Measurements from ENCODE around the gene PID1.

PID1 gene

GRCh38 chr2:229230256-229230655, 40.8 kb downstream of the PID1 start:
- TF ChIP-seq, protein P1, sequence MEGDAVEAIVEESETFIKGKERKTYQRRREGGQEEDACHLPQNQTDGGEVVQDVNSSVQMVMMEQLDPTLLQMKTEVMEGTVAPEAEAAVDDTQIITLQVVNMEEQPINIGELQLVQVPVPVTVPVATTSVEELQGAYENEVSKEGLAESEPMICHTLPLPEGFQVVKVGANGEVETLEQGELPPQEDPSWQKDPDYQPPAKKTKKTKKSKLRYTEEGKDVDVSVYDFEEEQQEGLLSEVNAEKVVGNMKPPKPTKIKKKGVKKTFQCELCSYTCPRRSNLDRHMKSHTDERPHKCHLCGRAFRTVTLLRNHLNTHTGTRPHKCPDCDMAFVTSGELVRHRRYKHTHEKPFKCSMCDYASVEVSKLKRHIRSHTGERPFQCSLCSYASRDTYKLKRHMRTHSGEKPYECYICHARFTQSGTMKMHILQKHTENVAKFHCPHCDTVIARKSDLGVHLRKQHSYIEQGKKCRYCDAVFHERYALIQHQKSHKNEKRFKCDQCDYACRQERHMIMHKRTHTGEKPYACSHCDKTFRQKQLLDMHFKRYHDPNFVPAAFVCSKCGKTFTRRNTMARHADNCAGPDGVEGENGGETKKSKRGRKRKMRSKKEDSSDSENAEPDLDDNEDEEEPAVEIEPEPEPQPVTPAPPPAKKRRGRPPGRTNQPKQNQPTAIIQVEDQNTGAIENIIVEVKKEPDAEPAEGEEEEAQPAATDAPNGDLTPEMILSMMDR (IDR thresholded peaks at IDR 0.05; ENCODE audit: low read length, missing control alignments): no peak
- no peak overlapping the region for H3K4me3 ChIP-seq (replicated peaks; ENCODE audit: low read depth, low read length)
- DNase-seq (ENCODE audit: low read depth): no peak

- DNase-seq (ENCODE audit: low read depth): no peak
- TF ChIP-seq, protein P1 (IDR thresholded peaks at IDR 0.05; ENCODE audit: low read length, missing control alignments): no peak
- no peak overlapping the region for H3K4me3 ChIP-seq (replicated peaks; ENCODE audit: low read depth, low read length)
Measured at GRCh38 chr2:229226382-229226781, 44.7 kb downstream of the PID1 start.

DNA sequence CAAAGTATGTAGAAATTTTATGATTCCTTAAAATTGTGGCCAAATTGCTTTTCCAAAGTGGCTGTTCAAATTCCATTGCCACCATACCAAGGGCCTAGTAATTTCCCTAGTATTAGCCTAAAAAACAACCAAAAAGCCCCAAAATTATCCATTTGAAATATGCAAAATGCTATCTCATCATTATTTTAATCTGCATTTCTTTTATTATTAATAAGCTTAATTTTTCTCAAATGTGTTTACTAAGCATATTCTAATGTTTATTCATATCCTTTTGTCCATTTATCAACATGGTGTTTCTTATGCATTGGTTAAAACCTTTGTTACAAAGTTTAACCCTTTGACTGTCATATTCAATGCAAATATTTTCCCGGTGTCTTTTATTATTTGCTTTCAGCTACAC, 48.0 kb downstream of the PID1 start:
- no peak for DNase-seq (ENCODE audit: low read depth)
- no peak overlapping the region for H3K4me3 ChIP-seq (replicated peaks; ENCODE audit: low read depth, low read length)
- TF ChIP-seq, protein P1 (IDR thresholded peaks at IDR 0.05; ENCODE audit: low read length, missing control alignments): no peak

DNA sequence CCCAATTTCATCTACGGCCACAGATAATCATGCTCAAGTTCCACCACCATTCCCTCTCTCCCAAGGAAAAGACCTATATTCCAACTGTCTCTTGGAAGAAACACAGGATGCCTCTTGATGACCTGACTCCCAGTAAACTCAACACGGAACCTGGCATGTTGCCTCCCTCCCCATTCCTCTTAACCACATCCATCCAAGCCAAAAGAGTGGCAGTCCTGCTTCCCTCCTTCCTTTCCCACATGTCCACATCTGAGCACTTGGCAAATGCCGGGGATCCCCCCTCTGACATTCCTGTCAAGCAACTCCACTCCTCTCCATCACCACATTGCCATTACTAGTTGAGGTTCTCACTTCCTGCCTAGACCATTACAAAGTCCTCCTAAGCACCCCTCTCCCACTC, 49.4 kb downstream of the PID1 start:
- no peak overlapping the region for H3K4me3 ChIP-seq (replicated peaks; ENCODE audit: low read depth, low read length)
- TF ChIP-seq, protein P1 (IDR thresholded peaks at IDR 0.05; ENCODE audit: low read length, missing control alignments): no peak

DNA sequence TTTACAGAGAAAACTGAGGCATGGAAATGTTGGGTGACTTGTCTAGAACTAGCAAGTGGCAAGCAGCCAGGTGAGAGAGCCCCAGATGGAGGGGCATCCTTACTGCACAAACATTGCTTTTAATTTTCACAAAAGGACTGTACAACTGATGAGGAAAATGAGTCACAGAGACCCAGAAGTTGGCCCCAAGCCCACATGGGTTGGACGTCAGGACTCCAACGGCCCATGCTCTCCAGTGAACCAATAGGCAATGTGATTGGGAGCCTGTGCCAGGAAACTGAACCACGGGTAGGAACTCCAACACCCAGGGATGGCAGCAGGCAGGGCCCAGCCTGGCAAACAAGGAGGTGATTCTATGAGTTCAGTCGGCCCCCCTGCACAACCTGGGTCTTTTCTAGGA, 50.8 kb downstream of the PID1 start:
- TF ChIP-seq, protein P1 (IDR thresholded peaks at IDR 0.05; ENCODE audit: low read length, missing control alignments): no peak
- no peak overlapping the region for H3K4me3 ChIP-seq (replicated peaks; ENCODE audit: low read depth, low read length)
- no peak for DNase-seq (ENCODE audit: low read depth)

More for the DNA sequence above, 49.4 kb downstream of the PID1 start:
- DNase-seq (ENCODE audit: low read depth): no peak

DNA sequence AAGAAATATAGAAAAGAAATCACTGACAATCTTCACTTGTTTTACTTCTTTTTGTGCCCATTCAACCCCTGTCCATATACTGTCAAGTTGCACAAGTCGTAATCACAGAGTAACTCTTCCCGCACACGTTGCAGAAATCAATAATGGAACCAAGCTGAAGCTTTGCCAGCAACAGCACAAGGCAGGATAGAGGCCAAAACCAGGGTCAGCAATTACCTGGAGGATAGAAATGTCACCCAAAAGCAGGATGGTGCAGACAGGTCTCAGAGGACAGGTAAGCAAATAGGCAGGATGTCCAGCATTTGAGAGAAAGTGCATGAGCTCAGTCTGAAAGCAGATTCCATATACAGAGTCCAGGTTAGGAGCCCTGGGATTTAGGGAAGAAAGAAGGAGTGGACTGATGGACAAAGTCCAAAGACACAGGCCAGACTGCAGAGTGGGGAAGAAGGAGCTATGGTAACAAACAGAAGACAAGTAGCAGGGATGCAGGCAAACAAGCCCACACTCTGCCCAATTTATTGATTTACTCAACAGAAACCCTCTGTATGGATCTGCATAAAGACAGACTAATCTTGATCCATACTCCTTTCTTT, 52.7 kb downstream of the PID1 start:
- no peak for DNase-seq (ENCODE audit: low read depth)
- H3K4me3 ChIP-seq (replicated peaks; ENCODE audit: low read depth, low read length): no peak overlapping the region
- TF ChIP-seq, protein P1 (IDR thresholded peaks at IDR 0.05; ENCODE audit: low read length, missing control alignments): no peak

- DNase-seq (ENCODE audit: low read depth): no peak
- H3K4me3 ChIP-seq (replicated peaks; ENCODE audit: low read depth, low read length): no peak overlapping the region
- TF ChIP-seq, protein P1 (IDR thresholded peaks at IDR 0.05; ENCODE audit: low read length, missing control alignments): no peak
Measured at GRCh38 chr2:229212241-229212640, 58.8 kb downstream of the PID1 start.

All from fibroblast of pulmonary artery (primary cell).